Thyroid gland (tissue), 4 donors: Measurements from ENCODE around the gene SLC12A3. TPM values are rescaled to one million over a fixed set of nuclear protein-coding genes. Genes with fewer than 3 reads are reported as not detected.

Experiments used
- DNase-seq, 2 donors: peaks; one replicate each; pipeline ENCODE4 v3.0.0-alpha.2; 2019
- H3K27ac ChIP-seq, 3 donors: fragments of 200-600 bp; sonication (generic); 1 replicate in 2 of 3; 2 replicates in 1 of 3; pipeline ENCODE4 v1.5.1; 2016 to 2019; ENCODE audit warnings: mild to moderate bottlenecking in 1 of 3, moderate library complexity in 1 of 3
- H3K27me3 ChIP-seq: fragments of 200-600 bp; sonication (generic); one replicate; pipeline ENCODE4 v1.5.1; 2019
- H3K36me3 ChIP-seq, 2 donors: fragments of 200-600 bp; sonication (generic); one replicate each; pipeline ENCODE4 v1.5.1; 2016 to 2019
- H3K4me1 ChIP-seq, 2 donors: fragments of 200-600 bp; sonication (generic); one replicate each; pipeline ENCODE4 v1.5.1; 2017 to 2019
- H3K4me3 ChIP-seq, 3 donors: fragments of 200-600 bp; sonication (generic); replicated peaks in 1 of 3; 1 replicate in 2 of 3; 2 replicates in 1 of 3; pipeline ENCODE4 v1.5.1; 2016; ENCODE audit warnings: mild to moderate bottlenecking in 1 of 3
- H3K9me3 ChIP-seq: fragments of 200-600 bp; sonication (generic); one replicate; pipeline ENCODE4 v1.5.1; 2017
- POLR2A ChIP-seq, 2 donors: fragments of 450-650 bp; IDR thresholded peaks; one replicate each; pipeline ENCODE4 v1.6.1; 2017; ENCODE audit warnings: antibody characterized with exemption in 2 of 2, mild to moderate bottlenecking in 2 of 2, moderate library complexity in 1 of 2
- WGBS, 2 donors: methylation state at CpG; one replicate each; pipeline ENCODE4 v1.1.5; 2017; 5-methylcytosine and 5-hydroxymethylcytosine counted together
- intact Hi-C: fragments of 100-400 bp; cut with DNase I; formaldehyde crosslinking; loops from one replicate; pipeline ENCODE4 v1.15.1; 2023
- total RNA-seq, 4 donors: library from RNA; depleted of rRNA; stranded (reverse); fragments of >200 nt; gene quantifications; one replicate each; pipeline ENCODE4 v1.2.3, GENCODE V29; 2016
- TF ChIP-seq, protein P1 (sequence below), 6 experiments: fragments of 200-600 bp in 3 of 6; fragments of 450-650 bp in 3 of 6; sonication (generic) in 3 of 6; IDR thresholded peaks; one replicate each; pipeline ENCODE4 v1.5.1; 2016 to 2019; ENCODE audit warnings: antibody characterized with exemption in 6 of 6, mild to moderate bottlenecking in 2 of 6, inconsistent platforms in 1 of 6, moderate library complexity in 1 of 6

SLC12A3 gene
- total RNA-seq, 4 donors from 2014 or later, result not detected

DNA sequence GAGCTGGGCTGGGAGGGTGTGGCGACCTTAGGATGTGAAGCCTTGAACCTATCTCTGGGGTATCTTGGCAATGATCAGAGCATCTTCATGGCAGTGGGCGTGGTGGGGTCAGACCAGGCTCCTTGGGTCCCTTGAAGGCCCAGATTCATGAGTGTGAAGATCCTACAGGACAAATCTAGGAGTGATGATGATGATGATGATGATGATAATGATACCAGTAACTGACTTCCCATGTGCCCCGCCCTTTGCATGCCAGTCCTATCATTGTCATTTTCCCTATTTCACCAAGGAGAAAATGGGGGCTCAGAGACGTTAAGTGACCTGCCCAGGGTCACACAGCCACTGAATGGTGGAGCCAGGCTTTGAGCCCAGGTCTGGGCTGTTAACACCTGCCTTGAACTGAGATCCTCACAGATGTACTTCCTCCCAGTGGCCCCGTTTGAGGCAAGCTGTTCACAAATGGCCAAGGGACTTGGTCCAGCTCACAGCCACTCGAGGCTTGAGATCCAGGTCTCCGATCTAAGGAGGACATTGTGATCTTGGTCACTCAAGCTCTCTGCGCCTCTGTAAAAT, 13.4 kb downstream of the SLC12A3 start:
- Histone ChIP-seq H3K27me3 (no peaks in the 10 kb centered on the region), H3K4me3 (no peak overlapping the region), H3K36me3 (no peaks in the 10 kb centered on the region), H3K4me1 (no peaks in the 10 kb centered on the region), H3K27ac (no peak overlapping the region), H3K9me3 (no peaks in the 10 kb centered on the region)
- DNase-seq, result no peak
- WGBS, 2 donors, result 84 to 90% methylated on average over 7 of the region's 8 CpGs
- intact Hi-C loops, result no loop called here
- TF ChIP-seq, protein P1, sequence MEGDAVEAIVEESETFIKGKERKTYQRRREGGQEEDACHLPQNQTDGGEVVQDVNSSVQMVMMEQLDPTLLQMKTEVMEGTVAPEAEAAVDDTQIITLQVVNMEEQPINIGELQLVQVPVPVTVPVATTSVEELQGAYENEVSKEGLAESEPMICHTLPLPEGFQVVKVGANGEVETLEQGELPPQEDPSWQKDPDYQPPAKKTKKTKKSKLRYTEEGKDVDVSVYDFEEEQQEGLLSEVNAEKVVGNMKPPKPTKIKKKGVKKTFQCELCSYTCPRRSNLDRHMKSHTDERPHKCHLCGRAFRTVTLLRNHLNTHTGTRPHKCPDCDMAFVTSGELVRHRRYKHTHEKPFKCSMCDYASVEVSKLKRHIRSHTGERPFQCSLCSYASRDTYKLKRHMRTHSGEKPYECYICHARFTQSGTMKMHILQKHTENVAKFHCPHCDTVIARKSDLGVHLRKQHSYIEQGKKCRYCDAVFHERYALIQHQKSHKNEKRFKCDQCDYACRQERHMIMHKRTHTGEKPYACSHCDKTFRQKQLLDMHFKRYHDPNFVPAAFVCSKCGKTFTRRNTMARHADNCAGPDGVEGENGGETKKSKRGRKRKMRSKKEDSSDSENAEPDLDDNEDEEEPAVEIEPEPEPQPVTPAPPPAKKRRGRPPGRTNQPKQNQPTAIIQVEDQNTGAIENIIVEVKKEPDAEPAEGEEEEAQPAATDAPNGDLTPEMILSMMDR (IDR thresholded peaks at IDR 0.05), result no peak

DNA sequence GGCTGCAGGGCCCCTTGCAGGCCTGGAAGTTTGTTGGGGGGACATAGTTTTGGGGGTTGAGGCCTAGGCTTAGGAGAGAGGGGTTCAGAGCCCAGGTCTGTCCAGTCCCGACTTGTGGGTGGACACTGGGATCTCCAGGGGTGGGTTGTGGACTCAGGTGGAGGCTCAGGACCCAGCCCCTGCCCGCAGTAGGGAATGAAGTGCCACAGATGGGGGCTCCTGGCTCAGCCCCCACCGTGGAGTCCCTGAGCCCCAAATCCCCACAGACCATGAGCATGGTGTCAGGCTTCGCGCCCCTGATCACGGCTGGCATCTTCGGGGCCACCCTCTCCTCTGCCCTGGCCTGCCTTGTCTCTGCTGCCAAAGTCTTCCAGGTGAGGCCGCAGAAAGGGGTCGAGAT, 14.3 kb downstream of the SLC12A3 start:
- TF ChIP-seq POLR2A (IDR thresholded peaks at IDR 0.05), result no peak
- TF ChIP-seq, protein P1 (IDR thresholded peaks at IDR 0.05), result no peak
- Histone ChIP-seq H3K9me3 (no peaks in the 10 kb centered on the region), H3K4me1 (no peaks in the 10 kb centered on the region), H3K4me3 (no peak overlapping the region), H3K27me3 (no peaks in the 10 kb centered on the region), H3K27ac (no peak overlapping the region), H3K36me3 (no peaks in the 10 kb centered on the region)
- intact Hi-C loops, result no loop called here
- 90 to 95% methylated on average over 7 of the region's 9 CpGs for WGBS, 2 donors
- no peak for DNase-seq

DNA sequence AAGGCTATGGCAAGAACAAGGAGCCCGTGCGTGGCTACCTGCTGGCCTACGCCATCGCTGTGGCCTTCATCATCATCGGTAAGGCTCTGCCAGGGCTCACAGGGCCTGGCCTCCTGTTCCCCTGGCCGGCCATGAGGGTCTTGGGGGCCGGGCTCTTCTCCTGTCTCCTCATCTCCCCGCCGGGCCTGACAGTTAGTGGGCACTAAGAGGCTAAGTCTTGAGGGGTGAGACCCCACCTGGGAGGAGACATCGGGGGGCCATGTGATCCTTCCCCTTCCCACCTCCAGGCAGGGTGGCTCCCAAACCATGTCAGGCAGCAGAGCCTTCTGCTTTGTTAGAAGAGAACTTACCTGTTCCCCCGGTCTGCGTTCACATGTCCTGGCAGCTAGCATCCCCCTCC, 15.2 kb downstream of the SLC12A3 start:
- 89 to 97% methylated on average over 10 of the region's 12 CpGs for WGBS, 2 donors
- Histone ChIP-seq H3K27me3 (no peaks in the 10 kb centered on the region), H3K4me3 (no peak overlapping the region), H3K9me3 (no peaks in the 10 kb centered on the region), H3K4me1 (no peaks in the 10 kb centered on the region), H3K36me3 (no peaks in the 10 kb centered on the region), H3K27ac (no peak overlapping the region)
- intact Hi-C loops, result no loop called here
- TF ChIP-seq, protein P1 (IDR thresholded peaks at IDR 0.05), result no peak
- no peak for TF ChIP-seq POLR2A (IDR thresholded peaks at IDR 0.05)
- DNase-seq, result no peak

DNA sequence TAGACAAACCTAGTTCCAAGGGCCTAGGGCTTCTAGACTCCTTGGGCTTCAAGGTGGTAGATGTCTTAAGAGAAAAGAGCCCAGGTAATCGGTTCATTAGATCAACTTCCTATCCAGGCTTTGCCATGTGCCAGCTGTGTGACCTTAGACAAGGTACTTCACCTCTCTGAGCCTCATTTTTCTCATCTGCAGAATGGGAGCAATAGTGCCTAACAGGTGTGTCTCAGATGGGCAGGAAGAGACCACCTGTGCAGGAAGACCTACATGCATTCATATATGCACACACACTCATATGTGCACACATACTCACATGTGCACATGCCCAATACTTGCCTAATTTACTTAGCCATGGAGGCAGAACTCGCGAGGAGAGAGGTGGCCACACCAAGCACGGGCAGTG, 15.7 kb downstream of the SLC12A3 start:
- Histone ChIP-seq H3K27me3 (no peaks in the 10 kb centered on the region), H3K4me1 (no peaks in the 10 kb centered on the region), H3K4me3 (no peak overlapping the region), H3K9me3 (no peaks in the 10 kb centered on the region), H3K36me3 (no peaks in the 10 kb centered on the region), H3K27ac (no peak overlapping the region)
- intact Hi-C loops, result no loop called here
- TF ChIP-seq POLR2A (IDR thresholded peaks at IDR 0.05), result no peak
- TF ChIP-seq, protein P1 (IDR thresholded peaks at IDR 0.05), result no peak
- WGBS, 2 donors, result 96 to 97% methylated on average over 4 of the region's 4 CpGs
- no peak for DNase-seq

DNA sequence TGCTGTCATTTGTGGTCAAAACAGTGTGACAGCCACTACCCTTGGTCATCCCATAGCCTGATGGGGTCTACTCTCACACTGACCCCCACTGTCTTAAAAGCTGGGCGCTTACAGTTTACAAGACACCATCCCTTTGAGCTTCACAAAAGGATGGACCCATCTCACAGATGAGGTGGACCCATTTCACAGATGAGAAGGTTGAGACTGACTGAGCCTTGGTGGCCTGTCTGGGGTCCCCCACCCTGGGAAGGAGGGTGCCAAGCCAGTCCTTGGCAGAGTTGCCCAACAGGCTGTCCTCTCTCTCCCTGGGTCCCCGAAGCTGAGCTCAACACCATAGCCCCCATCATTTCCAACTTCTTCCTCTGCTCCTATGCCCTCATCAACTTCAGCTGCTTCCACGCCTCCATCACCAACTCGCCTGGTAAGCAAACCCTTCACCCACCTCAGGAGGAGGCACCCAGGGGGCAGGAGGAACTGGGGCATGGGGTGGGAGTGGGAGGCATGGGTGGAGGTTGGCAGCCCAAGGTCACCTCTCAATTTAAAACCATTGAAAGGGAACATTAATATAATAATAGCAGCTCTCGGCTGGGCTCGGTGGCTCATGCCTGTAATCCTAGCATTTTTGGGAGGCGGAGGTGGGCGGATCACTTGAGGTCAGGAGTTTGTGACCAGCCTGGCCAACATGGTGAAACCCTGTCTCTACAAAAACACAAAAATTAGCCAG, 17.2 kb downstream of the SLC12A3 start:
- intact Hi-C loops, result no loop called here
- no peak overlapping the region for H3K27ac ChIP-seq
- 86% methylated on average over 7 to 8 of the region's 8 CpGs for WGBS, 2 donors
- no peak overlapping the region for H3K4me3 ChIP-seq
- DNase-seq, result no peak
- no peaks in the 10 kb centered on the region for H3K4me1 ChIP-seq
- H3K36me3 ChIP-seq, result no peaks in the 10 kb centered on the region
- TF ChIP-seq, protein P1 (IDR thresholded peaks at IDR 0.05), result no peak
- TF ChIP-seq POLR2A (IDR thresholded peaks at IDR 0.05), result no peak
- H3K27me3 ChIP-seq, result no peaks in the 10 kb centered on the region
- H3K9me3 ChIP-seq, result no peaks in the 10 kb centered on the region
